Naive thymus-derived CD8-positive, alpha-beta T cell (primary cell): ENCODE results near the gene TIMM29. TPM values are rescaled to one million over a fixed set of nuclear protein-coding genes. Genes with fewer than 3 reads are reported as not detected.

Experiments
- polyA plus RNA-seq, 3 donors: library from polyadenylated mRNA; unstranded; fragments of 300-500 nt; fragmentation: Illumina TruSeq; gene quantifications; one replicate each; pipeline ENCODE4 v1.2.3, GENCODE V29; 2021
- total RNA-seq, 8 experiments: library from RNA in 2 of 8; stranded (reverse) in 2 of 8; gene quantifications; one replicate each; pipeline ENCODE4 v1.2.3 and lab custom pipeline; 2021 to 2026

TIMM29 gene
- total and polyA plus RNA-seq, 5 experiments from 2014 or later, result 23.8 to 40.9 (median 32.9) TPM

Other genes starting within 250 kb of the TIMM29 start
- 10 to 100 TPM; 54.7 to 62.3 TPM for gene QTRT1, start 227.4 kb upstream of the TIMM29 start, total RNA-seq
- gene QTRT1, start 227.4 kb upstream of the TIMM29 start, polyA plus RNA-seq, result 10 to 100 TPM; 33.5 to 41.0 (median 36.6) TPM
- gene DNM2, start 210.7 kb upstream of the TIMM29 start, total RNA-seq, result 100 to 1,000 TPM; 267 to 270 TPM
- gene DNM2, start 210.7 kb upstream of the TIMM29 start, polyA plus RNA-seq, result 10 to 100 TPM; 45.0 to 91.4 (median 60.9) TPM
- 1 to 10 TPM; 6.7 to 8.9 TPM for gene TMED1, start 92.6 kb upstream of the TIMM29 start, total RNA-seq
- 10 to 100 TPM; 23.7 to 26.3 (median 25.0) TPM for gene TMED1, start 92.6 kb upstream of the TIMM29 start, polyA plus RNA-seq
- gene C19orf38, start 80.4 kb upstream of the TIMM29 start, total RNA-seq, result under 1 TPM; 0.41 to 0.60 TPM
- under 1 TPM in 1 of 3 donors, not detected in 2; 0.17 TPM for gene C19orf38, start 80.4 kb upstream of the TIMM29 start, polyA plus RNA-seq
- gene CARM1, start 57.3 kb upstream of the TIMM29 start, total RNA-seq, result 10 to 100 TPM; 25.8 to 26.5 TPM
- gene CARM1, start 57.3 kb upstream of the TIMM29 start, polyA plus RNA-seq, result under 1 TPM; 0.30 to 0.59 (median 0.40) TPM
- gene YIPF2, start 172 bp upstream of the TIMM29 start, total RNA-seq, result 10 to 100 TPM; 31.0 to 32.0 TPM
- 10 to 100 TPM; 12.0 to 18.2 (median 15.4) TPM for gene YIPF2, start 172 bp upstream of the TIMM29 start, polyA plus RNA-seq
- 100 to 1,000 TPM; 100 to 108 TPM for gene SMARCA4, start 32.2 kb downstream of the TIMM29 start, total RNA-seq
- gene SMARCA4, start 32.2 kb downstream of the TIMM29 start, polyA plus RNA-seq, result 10 to 100 TPM in 2 of 3 donors, 1 to 10 TPM in 1; 6.0 to 29.5 (median 12.6) TPM
- 10 to 100 TPM; 17.8 to 22.8 TPM for gene LDLR, start 160.7 kb downstream of the TIMM29 start, total RNA-seq
- 1 to 10 TPM; 3.2 to 7.7 (median 7.1) TPM for gene LDLR, start 160.7 kb downstream of the TIMM29 start, polyA plus RNA-seq
- gene SPC24, start 227.0 kb downstream of the TIMM29 start, total RNA-seq, result 1 to 10 TPM; 1.5 to 1.7 TPM
- under 1 TPM in 2 of 3 donors, not detected in 1; 0.16 to 0.47 TPM for gene SPC24, start 227.0 kb downstream of the TIMM29 start, polyA plus RNA-seq